Pancreas (tissue), 10 donors: ENCODE results near the gene EIF2AK2. TPM values are rescaled to one million over a fixed set of nuclear protein-coding genes. Genes with fewer than 3 reads are reported as not detected.

Source experiments
- ATAC-seq, 4 donors: fragments of 200-7000 bp; cut with Tn5 transposase; one replicate each; pipeline versions ENCODE4 v1.8.0 to v1.9.1; 2020; ENCODE audit warnings: mild to moderate bottlenecking in 4 of 4, moderate library complexity in 4 of 4
- DNase-seq, 6 donors: peaks; one replicate each; pipeline ENCODE4 v3.0.0-alpha.2; 2020
- FAIRE-seq: peaks from 2 replicates; lab custom pipeline; 2012; peaks lifted over from hg19 to GRCh38; lab: Jason Lieb, UNC
- H3K27ac ChIP-seq, 4 donors: fragments of 200-600 bp; sonication (generic); 1 replicate in 3 of 4; 2 replicates in 1 of 4; pipeline versions ENCODE4 v1.5.0 to v1.8.0; 2020
- H3K27me3 ChIP-seq, 4 donors: fragments of 200-600 bp; one replicate each; pipeline ENCODE4 v1.8.0; 2021
- H3K36me3 ChIP-seq, 3 donors: fragments of 200-600 bp; sonication (generic) in 1 of 3; one replicate each; pipeline versions ENCODE4 v1.5.0 to v1.8.0; 2020 to 2021
- H3K4me1 ChIP-seq, 3 donors: fragments of 200-600 bp; one replicate each; pipeline ENCODE4 v1.8.0; 2021
- H3K4me3 ChIP-seq, 4 donors: fragments of 200-600 bp; sonication (generic) in 2 of 4; one replicate each; pipeline versions ENCODE4 v1.5.0 to v1.8.0; 2020 to 2021
- H3K9me3 ChIP-seq, 4 donors: fragments of 200-600 bp; one replicate each; pipeline ENCODE4 v1.8.0; 2021
- WGBS, 2 donors: extraction: QIAGEN DNeasy Blood & Tissue Kit; methylation state at CpG; one replicate each; pipeline ENCODE4 v1.1.7; 2013; 5-methylcytosine and 5-hydroxymethylcytosine counted together
- intact Hi-C, 3 donors: fragments of 100-400 bp; cut with DNase I; formaldehyde crosslinking; loops; one replicate each; pipeline versions ENCODE4 v1.11.1 to v1.14.2; 2022
- polyA plus RNA-seq, 2 donors: library from polyadenylated mRNA; stranded (reverse); fragments of 200-250 nt; gene quantifications; one replicate each; pipeline ENCODE4 v1.2.3, GENCODE V29; 2013
- total RNA-seq, 6 donors: library from RNA; stranded (reverse); fragmentation: NEBNext Ultra II Directional in 4 of 6; extraction: Animal tissue kit (Norgen Biotek cat#: 25700) in 4 of 6; gene quantifications; one replicate each; pipeline versions ENCODE4 v1.2.1 to v1.2.4, GENCODE V29; 2021 to 2023
- TF ChIP-seq, protein P1 (sequence below), 4 donors: fragments of 200-600 bp; sonication (generic) in 3 of 4; IDR thresholded peaks; one replicate each; pipeline versions ENCODE4 v1.5.0 to v1.8.0; 2021; ENCODE audit warnings: antibody characterized with exemption in 4 of 4
- donor health status: healthy with polysubstance abuse.
- donor health status: DM: no; HTN: no; CAD: no; lungs with moderate emphysema.
- donor health status: DM: no; HTN: no; CAD: no.
- donor health status: control.
- donor health status: control.
- donor health status: Bipolar disorder and iron deficiency.
- donor health status: DM: yes; HTN: yes; CAD: no.
- donor health status: DM: no; HTN: no; CAD: no.
- donor health status: DM: no; HTN: no; CAD: no.
- donor health status: DM: yes; HTN: yes; CAD: no.

Gene EIF2AK2
- total and polyA plus RNA-seq, 8 donors = 2.6 to 22.6 (median 14.4) TPM

DNA sequence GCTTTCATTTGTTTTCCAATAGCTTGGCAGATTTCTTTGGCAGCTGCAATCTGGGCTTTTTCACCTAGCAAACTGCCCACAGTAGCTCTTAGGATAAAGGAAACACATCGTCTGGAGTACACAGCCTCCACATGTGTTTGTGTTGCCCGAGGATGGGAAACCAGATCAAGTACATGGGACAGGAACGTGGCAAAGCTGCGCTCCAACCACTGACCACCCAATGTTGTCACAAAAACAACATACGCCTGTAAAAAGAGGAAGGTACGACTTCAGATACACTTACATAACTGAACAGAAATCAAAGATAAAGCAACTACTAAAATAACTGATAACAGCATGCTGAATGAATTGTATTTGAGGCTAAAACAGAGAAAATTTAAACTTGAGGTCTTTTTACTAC lies 88.1 kb downstream of the EIF2AK2 start:
- ATAC-seq = no peak
- Histone ChIP-seq H3K27ac (no peak overlapping the region), H3K4me3 (no peak overlapping the region), H3K27me3 (no peaks in the 10 kb centered on the region), H3K9me3 (no peaks in the 10 kb centered on the region), H3K4me1 (no peaks in the 10 kb centered on the region), H3K36me3 (peaks cover 0 to 67% (median 0%) of the 10 kb centered on the region in 3 donors)
- TF ChIP-seq, protein P1, sequence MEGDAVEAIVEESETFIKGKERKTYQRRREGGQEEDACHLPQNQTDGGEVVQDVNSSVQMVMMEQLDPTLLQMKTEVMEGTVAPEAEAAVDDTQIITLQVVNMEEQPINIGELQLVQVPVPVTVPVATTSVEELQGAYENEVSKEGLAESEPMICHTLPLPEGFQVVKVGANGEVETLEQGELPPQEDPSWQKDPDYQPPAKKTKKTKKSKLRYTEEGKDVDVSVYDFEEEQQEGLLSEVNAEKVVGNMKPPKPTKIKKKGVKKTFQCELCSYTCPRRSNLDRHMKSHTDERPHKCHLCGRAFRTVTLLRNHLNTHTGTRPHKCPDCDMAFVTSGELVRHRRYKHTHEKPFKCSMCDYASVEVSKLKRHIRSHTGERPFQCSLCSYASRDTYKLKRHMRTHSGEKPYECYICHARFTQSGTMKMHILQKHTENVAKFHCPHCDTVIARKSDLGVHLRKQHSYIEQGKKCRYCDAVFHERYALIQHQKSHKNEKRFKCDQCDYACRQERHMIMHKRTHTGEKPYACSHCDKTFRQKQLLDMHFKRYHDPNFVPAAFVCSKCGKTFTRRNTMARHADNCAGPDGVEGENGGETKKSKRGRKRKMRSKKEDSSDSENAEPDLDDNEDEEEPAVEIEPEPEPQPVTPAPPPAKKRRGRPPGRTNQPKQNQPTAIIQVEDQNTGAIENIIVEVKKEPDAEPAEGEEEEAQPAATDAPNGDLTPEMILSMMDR (IDR thresholded peaks at IDR 0.05) = no peak
- 85 to 88% methylated on average over 6 of the region's 6 CpGs for WGBS, 2 donors
- intact Hi-C loops = no loop called here
- FAIRE-seq = no peak
- DNase-seq = no peak

DNA sequence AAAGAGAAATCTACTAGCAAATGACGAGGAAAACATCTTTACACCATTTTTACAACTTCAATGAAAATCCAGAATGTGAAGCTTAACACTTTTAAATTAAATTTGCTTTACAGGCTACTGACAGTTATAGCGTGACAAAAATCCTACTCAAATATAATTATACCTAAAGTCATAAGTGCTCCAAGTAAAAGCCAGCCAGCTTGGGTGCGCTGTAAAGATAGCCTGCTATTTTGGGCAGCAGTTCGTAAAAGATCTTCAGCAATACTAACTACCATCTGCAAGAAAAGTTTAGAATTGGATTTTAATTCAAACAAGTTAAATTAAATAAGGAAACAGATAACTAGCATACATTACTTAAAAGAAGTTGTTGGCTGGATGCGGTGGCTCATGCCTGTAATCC lies 95.0 kb downstream of the EIF2AK2 start:
- Histone ChIP-seq H3K4me3 (no peak overlapping the region), H3K9me3 (no peaks in the 10 kb centered on the region), H3K27me3 (no peaks in the 10 kb centered on the region), H3K36me3 (peaks cover 0 to 44% (median 6%) of the 10 kb centered on the region in 3 donors), H3K27ac (no peak overlapping the region), H3K4me1 (no peaks in the 10 kb centered on the region)
- TF ChIP-seq, protein P1 (IDR thresholded peaks at IDR 0.05) = no peak
- 95 to 97% methylated on average over 5 of the region's 5 CpGs for WGBS, 2 donors
- FAIRE-seq (no peak), DNase-seq (no peak), ATAC-seq (no peak)
- intact Hi-C loops = no loop called here

DNA sequence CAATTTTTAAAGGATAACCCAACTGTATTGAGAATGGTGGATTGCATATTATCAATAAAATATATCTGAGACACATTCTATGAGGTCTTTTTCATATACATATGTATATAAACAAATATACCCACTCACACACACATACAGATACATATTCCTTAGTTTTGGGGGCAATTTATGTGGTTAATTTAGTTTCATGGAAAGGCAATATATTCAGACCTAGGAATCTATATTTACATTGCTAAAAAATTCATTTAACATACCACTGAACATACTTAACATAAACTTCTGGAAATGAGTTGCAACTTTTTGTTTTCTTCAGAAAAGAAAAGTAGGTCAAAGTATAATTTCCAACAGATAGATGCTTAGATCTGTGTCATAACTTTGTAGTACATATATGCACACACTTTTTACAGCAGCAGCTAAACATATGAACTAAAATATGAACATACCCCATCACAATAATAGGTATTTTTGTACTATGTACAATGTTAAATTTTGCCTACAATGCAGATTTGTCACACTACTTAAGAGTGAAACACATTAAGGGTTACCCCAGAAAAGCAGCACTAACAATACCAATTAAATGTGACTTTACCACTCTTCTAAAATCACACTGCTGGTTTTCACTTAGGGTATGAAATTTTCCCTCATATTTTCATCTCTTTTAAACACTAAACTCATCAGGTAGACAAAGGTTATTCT lies 95.6 kb downstream of the EIF2AK2 start:
- Histone ChIP-seq H3K36me3 (peaks cover 0 to 46% (median 11%) of the 10 kb centered on the region in 3 donors), H3K27me3 (no peaks in the 10 kb centered on the region), H3K27ac (no peak overlapping the region), H3K9me3 (no peaks in the 10 kb centered on the region), H3K4me3 (no peak overlapping the region), H3K4me1 (no peaks in the 10 kb centered on the region)
- TF ChIP-seq, protein P1 (IDR thresholded peaks at IDR 0.05) = no peak
- intact Hi-C loops = no loop called here
- ATAC-seq = no peak
- DNase-seq = no peak
- no peak for FAIRE-seq

DNA sequence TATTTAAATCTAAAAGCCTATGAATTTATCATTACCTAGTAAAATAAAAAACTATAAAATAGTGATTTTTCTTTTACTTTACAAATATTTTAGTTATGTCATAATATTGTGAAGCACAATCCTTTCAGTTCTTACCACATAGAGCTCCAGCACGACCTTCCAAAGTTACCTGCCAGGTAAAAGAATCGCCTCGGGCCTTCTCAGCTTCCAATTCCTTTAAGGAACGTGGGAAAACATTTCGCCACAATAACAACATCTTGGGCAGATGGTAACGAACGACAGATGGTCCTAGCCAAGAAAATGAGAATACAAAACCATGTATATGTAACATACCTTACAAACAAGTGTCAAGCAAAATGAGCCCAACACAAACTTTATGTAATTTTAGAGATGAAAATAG lies 96.3 kb downstream of the EIF2AK2 start:
- no peaks in the 10 kb centered on the region for H3K4me1 ChIP-seq
- 92 to 93% methylated on average over 7 of the region's 7 CpGs for WGBS, 2 donors
- no peak overlapping the region for H3K4me3 ChIP-seq
- TF ChIP-seq, protein P1 (IDR thresholded peaks at IDR 0.05) = no peak
- no peak for DNase-seq
- no peak for ATAC-seq
- FAIRE-seq = no peak
- H3K27ac ChIP-seq = no peak overlapping the region
- peaks cover 0 to 48% (median 11%) of the 10 kb centered on the region in 3 donors for H3K36me3 ChIP-seq
- no peaks in the 10 kb centered on the region for H3K27me3 ChIP-seq
- intact Hi-C loops = no loop called here
- no peaks in the 10 kb centered on the region for H3K9me3 ChIP-seq

DNA sequence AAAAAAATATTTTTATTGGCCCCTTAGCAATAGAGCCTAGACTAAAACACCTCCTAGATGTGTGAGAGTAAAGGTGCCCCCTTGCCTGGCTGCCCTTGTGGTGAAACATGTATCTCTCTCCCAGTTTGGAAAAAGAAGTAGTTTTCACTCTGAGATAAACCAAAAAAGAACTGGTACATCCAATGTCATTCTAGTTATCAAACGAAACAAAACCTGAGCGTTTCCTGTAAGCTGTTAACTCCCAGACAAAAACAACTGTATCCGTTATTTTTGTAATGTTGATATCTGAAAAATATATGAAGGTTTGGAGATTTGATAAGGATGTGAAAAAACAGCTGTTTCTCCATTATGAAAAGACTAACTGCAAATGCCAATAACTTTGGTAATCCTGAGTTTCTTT lies 96.9 kb downstream of the EIF2AK2 start:
- ATAC-seq (no peak), FAIRE-seq (no peak), DNase-seq (no peak)
- no peaks in the 10 kb centered on the region for H3K9me3 ChIP-seq
- intact Hi-C loops = no loop called here
- peaks cover 0 to 48% (median 11%) of the 10 kb centered on the region in 3 donors for H3K36me3 ChIP-seq
- no peak overlapping the region for H3K27ac ChIP-seq
- no peaks in the 10 kb centered on the region for H3K4me1 ChIP-seq
- WGBS, 2 donors = 84% methylated on average over 3 of the region's 3 CpGs
- no peak overlapping the region for H3K4me3 ChIP-seq
- no peaks in the 10 kb centered on the region for H3K27me3 ChIP-seq
- TF ChIP-seq, protein P1 (IDR thresholded peaks at IDR 0.05) = no peak
